ENCODE measurements around the gene LHFPL5. TPM values are rescaled to one million over a fixed set of nuclear protein-coding genes. Genes with fewer than 3 reads are reported as not detected.

LHFPL5 gene
- total and polyA plus RNA-seq, 4 donors = not detected

DNA sequence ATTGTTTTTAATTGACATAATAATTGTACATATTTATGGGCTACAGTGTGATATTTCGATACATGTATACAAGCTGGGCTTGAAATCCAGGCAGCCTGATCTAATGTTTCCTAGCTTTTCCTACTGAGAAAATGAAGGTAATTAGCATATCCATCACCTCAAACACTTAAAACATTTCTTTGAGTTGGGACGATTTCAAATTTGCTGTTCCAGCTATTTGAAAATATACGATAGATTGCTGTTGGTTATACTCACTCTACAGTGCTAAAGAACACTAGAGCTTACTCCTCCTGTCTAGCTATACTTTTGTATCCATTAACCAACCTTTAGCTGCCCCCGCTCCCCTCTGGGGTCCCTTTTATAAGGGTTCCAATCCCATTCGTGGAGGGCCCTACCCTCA, 4.7 kb downstream of the LHFPL5 start:
- Histone ChIP-seq H3K27me3 (ENCODE audit: control insufficient read depth in 3 of 3, insufficient read depth in 3 of 3, low read length in 2 of 3) (peaks cover 0 to 6% (median 0%) of the 10 kb centered on the region in 3 donors), H3K27ac (ENCODE audit: low read depth in 1 of 2, low read length in 1 of 2) (no peak overlapping the region), H3K9ac (ENCODE audit: insufficient read depth in 1 of 2, low read length in 2 of 2) (no peak overlapping the region), H3K36me3 (ENCODE audit: control insufficient read depth in 4 of 4, insufficient read depth in 4 of 4, low read length in 4 of 4) (no peaks in the 10 kb centered on the region), H3K4me1 (ENCODE audit: control insufficient read depth in 5 of 5, insufficient read depth in 5 of 5, low read length in 5 of 5) (no peaks in the 10 kb centered on the region), H3K4me3 (no peak overlapping the region), H3K9me3 (ENCODE audit: control insufficient read depth in 4 of 4, insufficient read depth in 3 of 4, low read length in 3 of 4) (no peaks in the 10 kb centered on the region)
- DNase-seq = no peak
- no peak for ATAC-seq (ENCODE audit: insufficient read depth, low FRiP score)
- TF ChIP-seq, protein P1, sequence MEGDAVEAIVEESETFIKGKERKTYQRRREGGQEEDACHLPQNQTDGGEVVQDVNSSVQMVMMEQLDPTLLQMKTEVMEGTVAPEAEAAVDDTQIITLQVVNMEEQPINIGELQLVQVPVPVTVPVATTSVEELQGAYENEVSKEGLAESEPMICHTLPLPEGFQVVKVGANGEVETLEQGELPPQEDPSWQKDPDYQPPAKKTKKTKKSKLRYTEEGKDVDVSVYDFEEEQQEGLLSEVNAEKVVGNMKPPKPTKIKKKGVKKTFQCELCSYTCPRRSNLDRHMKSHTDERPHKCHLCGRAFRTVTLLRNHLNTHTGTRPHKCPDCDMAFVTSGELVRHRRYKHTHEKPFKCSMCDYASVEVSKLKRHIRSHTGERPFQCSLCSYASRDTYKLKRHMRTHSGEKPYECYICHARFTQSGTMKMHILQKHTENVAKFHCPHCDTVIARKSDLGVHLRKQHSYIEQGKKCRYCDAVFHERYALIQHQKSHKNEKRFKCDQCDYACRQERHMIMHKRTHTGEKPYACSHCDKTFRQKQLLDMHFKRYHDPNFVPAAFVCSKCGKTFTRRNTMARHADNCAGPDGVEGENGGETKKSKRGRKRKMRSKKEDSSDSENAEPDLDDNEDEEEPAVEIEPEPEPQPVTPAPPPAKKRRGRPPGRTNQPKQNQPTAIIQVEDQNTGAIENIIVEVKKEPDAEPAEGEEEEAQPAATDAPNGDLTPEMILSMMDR (IDR thresholded peaks at IDR 0.05; ENCODE audit: control extremely low read depth, extremely low read depth) = no peak
- 74 to 77% methylated on average over 5 of the region's 5 CpGs for WGBS, 2 donors

DNA sequence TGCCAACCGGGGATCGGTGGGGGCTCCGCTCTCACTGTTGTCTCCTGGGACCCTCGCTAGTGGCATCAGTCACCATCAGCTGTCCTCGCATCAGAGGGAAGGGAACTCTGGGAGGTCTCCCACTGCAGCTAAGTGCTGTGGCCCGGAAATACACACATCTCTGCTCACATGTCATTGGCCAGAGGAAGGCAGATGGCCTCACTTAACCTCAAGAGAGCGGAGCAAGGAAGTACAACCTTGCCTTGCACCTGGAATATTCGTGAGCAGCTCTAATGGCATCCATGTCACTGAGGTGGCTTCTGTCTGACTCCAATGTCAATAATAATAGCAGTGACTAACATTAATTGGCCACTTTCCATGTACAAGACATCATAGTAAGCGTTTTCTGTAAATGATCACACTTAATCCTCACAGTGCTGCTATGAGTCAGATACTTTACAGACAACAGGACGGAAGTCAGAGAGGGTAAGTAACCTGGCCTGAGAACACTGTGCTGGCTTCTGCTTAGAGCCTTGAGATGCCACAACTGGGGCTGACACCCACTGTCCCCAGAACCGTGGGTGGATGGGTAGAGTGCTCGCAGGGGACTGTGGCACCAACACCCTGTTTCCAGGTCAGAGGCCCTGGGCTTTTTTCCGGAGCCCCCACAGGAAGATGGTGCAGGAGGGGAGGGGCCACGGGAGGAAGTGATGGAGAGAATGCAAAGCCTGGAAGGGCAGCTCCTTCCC, 6.0 kb downstream of the LHFPL5 start:
- no peaks in the 10 kb centered on the region for H3K4me1 ChIP-seq (ENCODE audit: control insufficient read depth in 5 of 5, insufficient read depth in 5 of 5, low read length in 5 of 5)
- WGBS, 2 donors = 60 to 67% methylated on average over 14 of the region's 14 CpGs
- DNase-seq (no peak), ATAC-seq (ENCODE audit: insufficient read depth, low FRiP score) (peak; percentile 47)
- H3K4me3 ChIP-seq = no peak overlapping the region
- peaks cover 0 to 3% (median 0%) of the 10 kb centered on the region in 3 donors for H3K27me3 ChIP-seq (ENCODE audit: control insufficient read depth in 3 of 3, insufficient read depth in 3 of 3, low read length in 2 of 3)
- H3K9me3 ChIP-seq (ENCODE audit: control insufficient read depth in 4 of 4, insufficient read depth in 3 of 4, low read length in 3 of 4) = peaks cover 0 to 5% (median 0%) of the 10 kb centered on the region in 4 donors
- no peak overlapping the region for H3K27ac ChIP-seq (ENCODE audit: low read depth in 1 of 2, low read length in 1 of 2)
- H3K36me3 ChIP-seq (ENCODE audit: control insufficient read depth in 4 of 4, insufficient read depth in 4 of 4, low read length in 4 of 4) = no peaks in the 10 kb centered on the region
- TF ChIP-seq, protein P1 (IDR thresholded peaks at IDR 0.05; ENCODE audit: control extremely low read depth, extremely low read depth) = no peak
- H3K9ac ChIP-seq (ENCODE audit: insufficient read depth in 1 of 2, low read length in 2 of 2) = no peak overlapping the region

DNA sequence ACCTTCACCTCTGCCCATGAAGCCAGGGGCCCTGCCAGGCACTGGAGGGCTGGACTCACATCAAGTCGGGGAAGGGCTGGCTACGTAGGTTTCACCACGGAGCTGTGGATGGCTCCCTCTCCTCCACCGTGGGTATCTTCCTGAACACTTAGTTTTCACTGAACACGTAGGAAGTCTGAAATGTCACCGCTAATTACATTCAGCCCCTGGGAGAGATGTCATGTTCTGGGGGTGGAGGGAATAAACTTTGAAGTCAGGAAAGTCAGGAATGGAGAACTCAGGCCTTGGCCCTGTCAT, 6.5 kb downstream of the LHFPL5 start:
- Histone ChIP-seq H3K4me3 (no peak overlapping the region), H3K27ac (ENCODE audit: low read depth in 1 of 2, low read length in 1 of 2) (no peak overlapping the region), H3K27me3 (ENCODE audit: control insufficient read depth in 3 of 3, insufficient read depth in 3 of 3, low read length in 2 of 3) (no peaks in the 10 kb centered on the region), H3K36me3 (ENCODE audit: control insufficient read depth in 4 of 4, insufficient read depth in 4 of 4, low read length in 4 of 4) (no peaks in the 10 kb centered on the region), H3K9ac (ENCODE audit: insufficient read depth in 1 of 2, low read length in 2 of 2) (no peak overlapping the region), H3K9me3 (ENCODE audit: control insufficient read depth in 4 of 4, insufficient read depth in 3 of 4, low read length in 3 of 4) (peaks cover 0 to 5% (median 0%) of the 10 kb centered on the region in 4 donors), H3K4me1 (ENCODE audit: control insufficient read depth in 5 of 5, insufficient read depth in 5 of 5, low read length in 5 of 5) (no peaks in the 10 kb centered on the region)
- WGBS, 2 donors = 73 to 76% methylated on average over 6 of the region's 6 CpGs
- ATAC-seq (ENCODE audit: insufficient read depth, low FRiP score) (no peak), DNase-seq (no peak)
- TF ChIP-seq, protein P1 (IDR thresholded peaks at IDR 0.05; ENCODE audit: control extremely low read depth, extremely low read depth) = no peak

DNA sequence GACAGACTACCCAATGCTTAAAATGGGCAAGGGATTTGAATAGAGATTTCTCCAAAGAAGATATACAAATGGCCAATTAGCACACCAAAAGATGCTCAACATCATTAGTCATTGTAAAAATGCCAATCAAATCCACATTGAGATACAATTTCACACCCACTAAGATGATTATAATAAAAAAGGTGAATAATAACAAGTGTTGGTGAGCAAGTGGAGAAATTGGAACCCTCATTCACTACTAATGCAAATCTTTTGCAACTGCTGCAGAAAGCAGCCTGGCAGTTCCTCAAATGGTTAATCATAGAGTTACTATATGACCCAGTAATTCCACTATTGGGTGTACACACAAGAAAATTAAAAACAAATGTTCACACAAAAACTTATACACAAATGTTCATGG, 12.4 kb downstream of the LHFPL5 start:
- ATAC-seq (ENCODE audit: insufficient read depth, low FRiP score) (no peak), DNase-seq (no peak)
- Histone ChIP-seq H3K27ac (ENCODE audit: low read depth in 1 of 2, low read length in 1 of 2) (no peak overlapping the region), H3K4me1 (ENCODE audit: control insufficient read depth in 5 of 5, insufficient read depth in 5 of 5, low read length in 5 of 5) (no peaks in the 10 kb centered on the region), H3K36me3 (ENCODE audit: control insufficient read depth in 4 of 4, insufficient read depth in 4 of 4, low read length in 4 of 4) (no peaks in the 10 kb centered on the region), H3K27me3 (ENCODE audit: control insufficient read depth in 3 of 3, insufficient read depth in 3 of 3, low read length in 2 of 3) (no peaks in the 10 kb centered on the region), H3K4me3 (no peak overlapping the region), H3K9ac (ENCODE audit: insufficient read depth in 1 of 2, low read length in 2 of 2) (no peak overlapping the region), H3K9me3 (ENCODE audit: control insufficient read depth in 4 of 4, insufficient read depth in 3 of 4, low read length in 3 of 4) (peaks cover 0 to 5% (median 0%) of the 10 kb centered on the region in 4 donors)
- TF ChIP-seq, protein P1 (IDR thresholded peaks at IDR 0.05; ENCODE audit: control extremely low read depth, extremely low read depth) = no peak

Data from lung (tissue), 12 donors.